Measurements from ENCODE around the gene OSCP1. TPM values are rescaled to one million over a fixed set of nuclear protein-coding genes. Genes with fewer than 3 reads are reported as not detected.
A peak's percentile ranks its signal among the peaks of the same experiment; 100 is the strongest.

The OSCP1 gene
- total RNA-seq, 1 experiment from 2014 or later: 3.8 TPM

DNA sequence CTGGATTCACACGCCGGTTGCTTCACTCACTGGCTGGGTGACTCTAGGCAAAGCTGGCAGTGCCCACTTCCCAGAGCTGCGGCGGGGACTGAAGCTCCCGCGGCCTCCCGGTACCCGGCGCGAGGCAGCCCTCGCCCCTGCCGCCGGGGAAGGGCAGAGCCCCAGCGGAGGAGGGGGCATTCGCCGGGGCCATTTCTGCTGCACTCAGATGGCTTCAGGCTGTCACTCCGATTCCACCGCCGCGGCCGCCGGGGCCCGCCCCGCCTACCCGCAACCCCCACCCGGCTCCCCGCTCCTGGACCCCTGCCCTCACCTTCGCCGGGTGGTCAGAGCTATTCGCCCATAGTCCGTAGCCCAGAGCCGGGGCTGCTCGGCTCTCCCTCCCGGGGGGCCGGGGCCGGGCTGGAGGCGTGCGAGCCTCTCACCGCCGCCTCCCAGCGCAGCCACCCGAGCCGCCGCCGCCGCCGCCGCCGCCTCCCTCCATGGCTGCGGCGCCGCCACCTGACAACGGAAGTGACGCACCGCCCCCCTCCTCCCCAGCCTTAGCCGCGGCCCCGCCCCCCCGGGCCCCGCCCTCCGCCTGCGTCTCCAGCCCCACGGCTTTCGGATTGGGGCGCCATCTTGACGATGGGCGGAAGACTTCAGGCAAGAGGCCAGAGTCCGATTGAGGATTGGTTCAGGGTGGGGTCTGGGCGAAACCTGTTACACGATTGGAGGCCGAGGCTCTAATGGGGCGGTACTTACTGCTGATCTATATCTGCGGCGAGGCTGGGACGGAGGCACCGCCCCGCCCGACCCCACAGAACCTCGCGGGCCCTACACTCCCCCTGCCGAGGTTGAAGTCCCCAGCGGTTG, 64.6 kb downstream of the OSCP1 start, which contains the start of gene STK40:
STK40 (minus strand) TSS at position 515 of the 855 bp plus-strand sequence. CDS start 24,592 bp downstream, outside the sequence.
- Histone ChIP-seq H3K4me1 (ENCODE audit: insufficient read depth, low read length) (peaks cover 21% of the 10 kb centered on the region), H3K4me2 (ENCODE audit: low read length) (peak within 1 kb of the TSS; percentile 100), H3K9ac (ENCODE audit: low read length) (peak within 1 kb of the TSS; percentile 94), H3K27me3 (ENCODE audit: low read length) (no peaks in the 10 kb centered on the region), H3K27ac (ENCODE audit: low read length) (peak within 1 kb of the TSS; percentile 96), H2AFZ (ENCODE audit: low read length) (peak within 1 kb of the TSS; percentile 69), H3K79me2 (ENCODE audit: low read length) (peaks cover 50% of the 10 kb centered on the region), H3K9me2 (replicated peaks; ENCODE audit: low read length) (no peaks in the 10 kb centered on the region), H3F3A (ENCODE audit: low read length, unreplicated experiment) (peaks cover 6% of the 10 kb centered on the region), H3K4me3 (ENCODE audit: low read length) (peak within 1 kb of the TSS; percentile 97), H3K36me3 (ENCODE audit: low read depth, low read length) (no peaks in the 10 kb centered on the region; the same call in 1 of the 2 replicates), H4K20me1 (ENCODE audit: low read length) (peaks cover 12% of the 10 kb centered on the region; the same call in 1 of the 2 replicates), H3K9me3 (ENCODE audit: low read length) (no peaks in the 10 kb centered on the region)
- BruUV-seq (replicated peaks): no TSS peak
- DNase-seq: peak; percentile 99
- intact Hi-C loops (cut with micrococcal nuclease): loop anchor here (1.0 to 5.0 kb wide), 4 partner anchors 12 to 85 kb away; partner anchors contain the start of genes LSM10 and OSCP1
- CTCF ChIA-PET: interaction anchor here (1.4 to 1.6 kb wide), 2 partner anchors 42 to 86 kb away, joined by 6 to 8 read pairs; no protein-coding TSS in a partner anchor
- peak; percentile 82 for ATAC-seq
- POLR2A ChIA-PET (ENCODE audit: unreplicated experiment): interaction anchor here (0.6 to 1.2 kb wide), 3 partner anchors 65 to 1090 kb away, joined by 3 read pairs; no protein-coding TSS in a partner anchor
- TF ChIP-seq EZH2 (IDR thresholded peaks at IDR 0.05; ENCODE audit: low read length, unreplicated experiment) (no peak), EZH2phosphoT487 (IDR thresholded peaks at IDR 0.05; ENCODE audit: borderline replicate concordance, low read length) (no peak)
- TF ChIP-seq, protein P1, sequence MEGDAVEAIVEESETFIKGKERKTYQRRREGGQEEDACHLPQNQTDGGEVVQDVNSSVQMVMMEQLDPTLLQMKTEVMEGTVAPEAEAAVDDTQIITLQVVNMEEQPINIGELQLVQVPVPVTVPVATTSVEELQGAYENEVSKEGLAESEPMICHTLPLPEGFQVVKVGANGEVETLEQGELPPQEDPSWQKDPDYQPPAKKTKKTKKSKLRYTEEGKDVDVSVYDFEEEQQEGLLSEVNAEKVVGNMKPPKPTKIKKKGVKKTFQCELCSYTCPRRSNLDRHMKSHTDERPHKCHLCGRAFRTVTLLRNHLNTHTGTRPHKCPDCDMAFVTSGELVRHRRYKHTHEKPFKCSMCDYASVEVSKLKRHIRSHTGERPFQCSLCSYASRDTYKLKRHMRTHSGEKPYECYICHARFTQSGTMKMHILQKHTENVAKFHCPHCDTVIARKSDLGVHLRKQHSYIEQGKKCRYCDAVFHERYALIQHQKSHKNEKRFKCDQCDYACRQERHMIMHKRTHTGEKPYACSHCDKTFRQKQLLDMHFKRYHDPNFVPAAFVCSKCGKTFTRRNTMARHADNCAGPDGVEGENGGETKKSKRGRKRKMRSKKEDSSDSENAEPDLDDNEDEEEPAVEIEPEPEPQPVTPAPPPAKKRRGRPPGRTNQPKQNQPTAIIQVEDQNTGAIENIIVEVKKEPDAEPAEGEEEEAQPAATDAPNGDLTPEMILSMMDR (conservative IDR thresholded peaks at IDR 0.05; ENCODE audit: low read depth, low read length): no peak

DNA sequence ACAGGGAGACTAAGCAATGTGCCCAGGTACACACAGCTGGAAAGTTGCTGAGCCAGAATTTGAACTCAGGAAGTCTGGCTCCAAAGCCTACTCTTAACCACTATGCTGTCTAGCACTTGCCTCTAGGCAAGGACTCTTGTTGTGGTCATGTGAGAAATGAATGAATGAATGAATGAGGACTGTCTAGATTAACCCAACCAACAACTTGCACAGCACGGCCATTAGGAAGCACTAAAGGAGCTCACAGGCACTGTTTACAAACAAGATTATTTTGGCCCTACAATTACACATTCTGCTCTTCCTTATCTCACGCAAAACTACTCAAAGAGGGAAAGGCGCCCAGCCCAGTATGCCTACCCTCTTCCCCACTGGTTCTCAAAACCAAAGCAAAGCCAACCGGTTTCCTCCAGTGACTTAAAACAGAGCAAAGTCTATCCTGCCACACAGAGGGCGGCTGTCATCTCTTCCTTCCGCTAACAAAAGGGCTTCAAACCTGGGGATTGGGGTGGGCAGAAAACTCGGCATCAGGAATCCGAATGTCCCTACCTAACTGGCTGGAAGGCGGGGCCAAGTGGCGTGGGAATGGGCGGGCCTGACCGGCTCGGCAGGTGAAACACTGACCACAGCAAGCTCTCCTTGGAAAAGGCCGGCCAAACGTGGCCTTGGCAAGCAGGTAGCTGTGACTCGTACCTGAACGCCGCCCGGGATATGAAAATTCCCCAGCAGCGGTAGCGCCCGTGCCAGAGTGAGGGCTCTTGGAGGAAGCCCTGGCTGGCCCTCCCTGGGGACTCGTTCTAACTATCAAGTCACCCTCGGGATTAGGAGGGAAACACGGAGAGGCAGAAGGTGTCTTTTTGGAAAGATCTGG, 65.5 kb downstream of the OSCP1 start:
- Histone ChIP-seq H4K20me1 (ENCODE audit: low read length) (peaks cover 12% of the 10 kb centered on the region; the same call in 1 of the 2 replicates), H3K4me1 (ENCODE audit: insufficient read depth, low read length) (peaks cover 21% of the 10 kb centered on the region), H3K27me3 (ENCODE audit: low read length) (no peaks in the 10 kb centered on the region), H3K27ac (ENCODE audit: low read length) (peak overlapping the region; percentile 84), H3K4me3 (ENCODE audit: low read length) (peak overlapping the region; percentile 97), H3K9me3 (ENCODE audit: low read length) (no peaks in the 10 kb centered on the region), H3K79me2 (ENCODE audit: low read length) (peaks cover 59% of the 10 kb centered on the region), H2AFZ (ENCODE audit: low read length) (peak overlapping the region; percentile 69), H3K36me3 (ENCODE audit: low read depth, low read length) (no peaks in the 10 kb centered on the region; the same call in 1 of the 2 replicates), H3K9me2 (replicated peaks; ENCODE audit: low read length) (no peaks in the 10 kb centered on the region), H3K4me2 (ENCODE audit: low read length) (peak overlapping the region; percentile 95), H3K9ac (ENCODE audit: low read length) (peak overlapping the region; percentile 94), H3F3A (ENCODE audit: low read length, unreplicated experiment) (peaks cover 6% of the 10 kb centered on the region)
- TF ChIP-seq EZH2 (IDR thresholded peaks at IDR 0.05; ENCODE audit: low read length, unreplicated experiment): no peak
- TF ChIP-seq, protein P1 (conservative IDR thresholded peaks at IDR 0.05; ENCODE audit: low read depth, low read length): no peak
- TF ChIP-seq EZH2phosphoT487 (IDR thresholded peaks at IDR 0.05; ENCODE audit: borderline replicate concordance, low read length): no peak
- ChIA-PET POLR2A (ENCODE audit: unreplicated experiment) (interaction anchor here (0.5 to 0.6 kb wide), 2 partner anchors 32 to 1355 kb away, joined by 4 to 20 read pairs; no protein-coding TSS in a partner anchor), CTCF (no interaction called here)
- BruUV-seq (replicated peaks): no TSS peak
- intact Hi-C loops (cut with micrococcal nuclease): loop anchor here (5.0 kb wide), 1 partner anchor 42 kb away; no protein-coding TSS in a partner anchor
- peak; percentile 4 for ATAC-seq
- peak; percentile 79 for DNase-seq

Data from PC-3 (cell line).